ENCODE measurements around the gene ELAC1. TPM values are rescaled to one million over a fixed set of nuclear protein-coding genes. Genes with fewer than 3 reads are reported as not detected.

Gene ELAC1
- total RNA-seq, 4 donors from 2014 or later, result 3.4 to 14.2 (median 5.0) TPM

DNA sequence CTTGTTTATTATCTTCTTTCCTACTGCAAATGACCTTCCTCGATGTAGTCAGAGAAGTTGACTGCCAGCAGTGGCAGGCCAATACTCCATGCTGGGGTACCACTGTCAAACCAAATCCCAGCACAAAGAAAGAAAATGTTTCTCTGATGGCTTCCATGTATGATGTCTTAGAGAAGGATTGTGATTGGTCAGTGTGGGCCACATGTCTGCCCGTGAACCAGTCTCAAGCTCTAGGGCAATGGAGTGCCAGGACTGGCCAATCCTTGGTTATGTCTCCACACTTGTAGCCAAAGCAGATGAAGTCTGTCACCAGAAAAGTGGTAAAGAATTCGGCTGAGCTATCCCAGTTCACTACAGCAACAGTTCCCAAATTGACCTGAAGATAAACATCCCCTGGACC is 44.6 kb downstream of the ELAC1 start:
- Histone ChIP-seq H3K4me1 (no peaks in the 10 kb centered on the region), H3K9me3 (no peaks in the 10 kb centered on the region), H3K27me3 (no peaks in the 10 kb centered on the region), H3K36me3 (peaks cover 0 to 8% of the 10 kb centered on the region in 2 donors), H3K27ac (no peak overlapping the region), H3K4me3 (no peak overlapping the region)
- 76 to 92% methylated on average over 2 of the region's 3 CpGs for WGBS, 2 donors (ENCODE audit: low coverage in 1 of 2)
- ATAC-seq, result no peak
- TF ChIP-seq POLR2AphosphoS5 (IDR thresholded peaks at IDR 0.05), result no peak
- no peak for TF ChIP-seq EP300 (IDR thresholded peaks at IDR 0.05)
- no peak for TF ChIP-seq CTCF (IDR thresholded peaks at IDR 0.05)

GRCh38 chr18:51013259-51013658 is 45.4 kb downstream of the ELAC1 start:
- no peaks in the 10 kb centered on the region for H3K27me3 ChIP-seq
- WGBS, 2 donors (ENCODE audit: low coverage in 1 of 2), result 80 to 100% methylated on average over 3 of the region's 3 CpGs
- no peak overlapping the region for H3K27ac ChIP-seq
- no peaks in the 10 kb centered on the region for H3K9me3 ChIP-seq
- H3K4me1 ChIP-seq, result no peaks in the 10 kb centered on the region
- no peak for TF ChIP-seq POLR2AphosphoS5 (IDR thresholded peaks at IDR 0.05)
- TF ChIP-seq CTCF (IDR thresholded peaks at IDR 0.05), result no peak
- TF ChIP-seq EP300 (IDR thresholded peaks at IDR 0.05), result no peak
- no peak for TF ChIP-seq POLR2A (IDR thresholded peaks at IDR 0.05)
- H3K4me3 ChIP-seq, result no peak overlapping the region
- H3K36me3 ChIP-seq, result peaks cover 0 to 8% of the 10 kb centered on the region in 2 donors
- ATAC-seq, result no peak

GRCh38 chr18:51017140-51017879 is 49.5 kb downstream of the ELAC1 start:
- no peaks in the 10 kb centered on the region for H3K4me1 ChIP-seq
- ATAC-seq, result no peak
- no peaks in the 10 kb centered on the region for H3K27me3 ChIP-seq
- WGBS, 2 donors (ENCODE audit: low coverage in 1 of 2), result 59 to 71% methylated on average over 3 to 6 of the region's 8 CpGs
- H3K27ac ChIP-seq, result no peak overlapping the region
- H3K4me3 ChIP-seq, result no peak overlapping the region
- peaks cover 0 to 21% of the 10 kb centered on the region in 2 donors for H3K36me3 ChIP-seq
- H3K9me3 ChIP-seq, result no peaks in the 10 kb centered on the region
- TF ChIP-seq POLR2AphosphoS5 (IDR thresholded peaks at IDR 0.05), result no peak
- no peak for TF ChIP-seq CTCF (IDR thresholded peaks at IDR 0.05)
- no peak for TF ChIP-seq POLR2A (IDR thresholded peaks at IDR 0.05)
- no peak for TF ChIP-seq EP300 (IDR thresholded peaks at IDR 0.05)

DNA sequence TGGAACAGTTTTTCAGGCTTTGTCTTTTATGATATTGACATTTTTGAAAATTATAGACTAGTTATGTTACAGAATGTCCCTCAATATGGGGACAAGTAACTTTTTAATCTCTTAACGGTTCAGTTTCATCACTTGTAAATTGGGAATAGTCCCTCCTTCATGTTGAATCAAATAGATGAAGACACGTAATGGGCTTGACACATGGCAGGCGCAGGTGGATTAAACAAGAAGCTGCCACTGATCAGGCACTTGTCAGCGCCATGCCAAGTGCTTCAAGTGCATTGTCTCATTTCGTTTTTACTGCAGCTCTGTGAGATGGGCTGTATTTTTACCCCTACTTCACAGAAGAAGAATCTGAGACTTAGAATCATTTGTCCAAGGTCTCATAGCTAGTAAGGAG is 52.7 kb downstream of the ELAC1 start:
- peaks cover 0 to 1% (median 0%) of the 10 kb centered on the region in 3 donors for H3K4me1 ChIP-seq
- H3K36me3 ChIP-seq, result peaks cover 0 to 34% of the 10 kb centered on the region in 2 donors
- WGBS, 2 donors (ENCODE audit: low coverage in 1 of 2), result 86 to 95% methylated on average over 4 to 5 of the region's 5 CpGs
- H3K9me3 ChIP-seq, result no peaks in the 10 kb centered on the region
- no peak overlapping the region for H3K27ac ChIP-seq
- no peak for ATAC-seq
- H3K27me3 ChIP-seq, result no peaks in the 10 kb centered on the region
- H3K4me3 ChIP-seq, result no peak overlapping the region
- TF ChIP-seq EP300 (IDR thresholded peaks at IDR 0.05), result no peak
- no peak for TF ChIP-seq CTCF (IDR thresholded peaks at IDR 0.05)
- no peak for TF ChIP-seq POLR2A (IDR thresholded peaks at IDR 0.05)
- no peak for TF ChIP-seq POLR2AphosphoS5 (IDR thresholded peaks at IDR 0.05)

Measured in gastroesophageal sphincter (tissue), 4 donors.